22Rv1 (cell line): Measurements from ENCODE around the gene PRAMEF33.
"Not testable (repeated sequence)": the region's sequence is repeated elsewhere in the genome, so short reads cannot be mapped to it uniquely, and the experiment has no call there.

Experiments
- ZFX ChIP-seq: fragments of 450-650 bp; IDR thresholded peaks from 2 replicates; pipeline ENCODE4 v1.6.1; 2017; ENCODE audit warnings: antibody characterized with exemption, borderline replicate concordance
- TF ChIP-seq, protein P1 (sequence below): fragments of 450-650 bp; IDR thresholded peaks from 2 replicates; pipeline ENCODE4 v1.5.1; 2017; ENCODE audit warnings: mild to moderate bottlenecking

DNA sequence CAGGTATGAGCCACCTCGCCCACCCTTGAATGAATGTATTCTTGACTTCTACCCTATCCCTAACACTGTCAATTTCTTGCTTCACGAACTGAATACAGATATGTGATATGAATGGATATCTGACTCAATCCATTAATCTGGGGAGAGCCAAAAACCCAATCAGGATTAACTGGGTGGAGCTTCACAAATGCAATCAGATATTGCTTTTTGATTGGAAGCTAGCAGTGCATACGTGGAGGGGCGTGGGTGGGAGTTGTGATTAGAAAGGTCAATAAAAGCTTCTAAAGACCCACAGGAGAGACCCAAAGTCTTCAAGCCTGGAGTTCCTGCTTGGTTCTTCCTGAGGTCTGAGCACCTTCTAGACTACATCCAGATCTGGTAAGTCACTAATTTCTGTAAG lies 11.9 kb downstream of the PRAMEF33 start, which contains the start of gene PRAMEF15:
- TF ChIP-seq, protein P1, sequence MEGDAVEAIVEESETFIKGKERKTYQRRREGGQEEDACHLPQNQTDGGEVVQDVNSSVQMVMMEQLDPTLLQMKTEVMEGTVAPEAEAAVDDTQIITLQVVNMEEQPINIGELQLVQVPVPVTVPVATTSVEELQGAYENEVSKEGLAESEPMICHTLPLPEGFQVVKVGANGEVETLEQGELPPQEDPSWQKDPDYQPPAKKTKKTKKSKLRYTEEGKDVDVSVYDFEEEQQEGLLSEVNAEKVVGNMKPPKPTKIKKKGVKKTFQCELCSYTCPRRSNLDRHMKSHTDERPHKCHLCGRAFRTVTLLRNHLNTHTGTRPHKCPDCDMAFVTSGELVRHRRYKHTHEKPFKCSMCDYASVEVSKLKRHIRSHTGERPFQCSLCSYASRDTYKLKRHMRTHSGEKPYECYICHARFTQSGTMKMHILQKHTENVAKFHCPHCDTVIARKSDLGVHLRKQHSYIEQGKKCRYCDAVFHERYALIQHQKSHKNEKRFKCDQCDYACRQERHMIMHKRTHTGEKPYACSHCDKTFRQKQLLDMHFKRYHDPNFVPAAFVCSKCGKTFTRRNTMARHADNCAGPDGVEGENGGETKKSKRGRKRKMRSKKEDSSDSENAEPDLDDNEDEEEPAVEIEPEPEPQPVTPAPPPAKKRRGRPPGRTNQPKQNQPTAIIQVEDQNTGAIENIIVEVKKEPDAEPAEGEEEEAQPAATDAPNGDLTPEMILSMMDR = not testable (repeated sequence)
- not testable (repeated sequence) for TF ChIP-seq ZFX
